Stimulated activated CD4-positive, alpha-beta T cell treated with anti-CD3 and anti-CD28 coated beads, Interleukin-4, amount 100 ng/mL, for 4 hours (primary cell): ENCODE measurements around the gene DYNC2H1.

Experiments used
- DNase-seq, 2 experiments: peaks; one replicate each; pipeline ENCODE4 v3.0.0-alpha.2; 2020

The DYNC2H1 gene, protein sequence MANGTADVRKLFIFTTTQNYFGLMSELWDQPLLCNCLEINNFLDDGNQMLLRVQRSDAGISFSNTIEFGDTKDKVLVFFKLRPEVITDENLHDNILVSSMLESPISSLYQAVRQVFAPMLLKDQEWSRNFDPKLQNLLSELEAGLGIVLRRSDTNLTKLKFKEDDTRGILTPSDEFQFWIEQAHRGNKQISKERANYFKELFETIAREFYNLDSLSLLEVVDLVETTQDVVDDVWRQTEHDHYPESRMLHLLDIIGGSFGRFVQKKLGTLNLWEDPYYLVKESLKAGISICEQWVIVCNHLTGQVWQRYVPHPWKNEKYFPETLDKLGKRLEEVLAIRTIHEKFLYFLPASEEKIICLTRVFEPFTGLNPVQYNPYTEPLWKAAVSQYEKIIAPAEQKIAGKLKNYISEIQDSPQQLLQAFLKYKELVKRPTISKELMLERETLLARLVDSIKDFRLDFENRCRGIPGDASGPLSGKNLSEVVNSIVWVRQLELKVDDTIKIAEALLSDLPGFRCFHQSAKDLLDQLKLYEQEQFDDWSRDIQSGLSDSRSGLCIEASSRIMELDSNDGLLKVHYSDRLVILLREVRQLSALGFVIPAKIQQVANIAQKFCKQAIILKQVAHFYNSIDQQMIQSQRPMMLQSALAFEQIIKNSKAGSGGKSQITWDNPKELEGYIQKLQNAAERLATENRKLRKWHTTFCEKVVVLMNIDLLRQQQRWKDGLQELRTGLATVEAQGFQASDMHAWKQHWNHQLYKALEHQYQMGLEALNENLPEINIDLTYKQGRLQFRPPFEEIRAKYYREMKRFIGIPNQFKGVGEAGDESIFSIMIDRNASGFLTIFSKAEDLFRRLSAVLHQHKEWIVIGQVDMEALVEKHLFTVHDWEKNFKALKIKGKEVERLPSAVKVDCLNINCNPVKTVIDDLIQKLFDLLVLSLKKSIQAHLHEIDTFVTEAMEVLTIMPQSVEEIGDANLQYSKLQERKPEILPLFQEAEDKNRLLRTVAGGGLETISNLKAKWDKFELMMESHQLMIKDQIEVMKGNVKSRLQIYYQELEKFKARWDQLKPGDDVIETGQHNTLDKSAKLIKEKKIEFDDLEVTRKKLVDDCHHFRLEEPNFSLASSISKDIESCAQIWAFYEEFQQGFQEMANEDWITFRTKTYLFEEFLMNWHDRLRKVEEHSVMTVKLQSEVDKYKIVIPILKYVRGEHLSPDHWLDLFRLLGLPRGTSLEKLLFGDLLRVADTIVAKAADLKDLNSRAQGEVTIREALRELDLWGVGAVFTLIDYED (N-terminal part only)

DNA sequence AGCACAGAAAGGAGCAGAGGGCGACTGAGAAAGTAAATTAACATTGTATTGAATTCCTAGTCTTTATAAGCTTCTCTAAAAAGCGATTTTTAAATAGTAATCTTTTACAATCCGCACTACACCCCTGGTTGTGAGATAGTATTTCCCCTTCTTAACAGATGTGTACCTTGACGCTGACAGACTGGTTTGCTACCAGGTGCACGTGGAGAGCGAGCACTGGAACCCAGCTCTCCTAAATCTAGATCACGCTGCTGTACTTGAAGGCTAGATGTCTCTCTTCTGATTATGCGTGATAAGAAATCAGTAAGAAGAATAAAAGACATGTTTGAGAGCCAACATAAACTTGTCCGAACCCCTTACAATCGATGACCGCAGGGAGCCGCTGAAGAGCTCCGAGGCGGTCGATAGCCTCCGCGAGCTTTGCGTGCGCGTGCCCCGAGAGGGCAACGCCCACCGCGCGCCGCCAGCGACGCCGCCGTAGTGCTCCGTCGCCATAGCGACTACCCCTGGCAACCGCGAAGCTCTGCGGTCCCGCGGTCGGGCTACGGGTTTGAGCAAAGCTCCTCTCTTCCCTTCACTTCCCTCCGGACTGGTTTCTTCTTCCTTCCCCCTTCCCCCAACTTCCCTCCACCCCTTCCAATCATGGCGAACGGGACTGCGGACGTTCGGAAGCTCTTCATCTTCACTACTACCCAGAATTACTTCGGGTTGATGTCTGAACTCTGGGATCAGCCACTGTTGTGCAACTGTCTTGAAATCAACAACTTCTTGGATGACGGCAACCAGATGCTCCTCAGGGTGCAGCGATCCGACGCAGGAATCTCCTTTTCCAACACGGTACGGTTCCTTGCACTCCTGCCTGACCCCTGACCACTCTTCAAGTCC, at the start of gene DYNC2H1:
TSS of gene DYNC2H1 (plus strand) at position 494 of the 885 bp plus-strand sequence. CDS start at position 643, 149 bp downstream.
- peak; percentile 84 to 86 for DNase-seq

DNA sequence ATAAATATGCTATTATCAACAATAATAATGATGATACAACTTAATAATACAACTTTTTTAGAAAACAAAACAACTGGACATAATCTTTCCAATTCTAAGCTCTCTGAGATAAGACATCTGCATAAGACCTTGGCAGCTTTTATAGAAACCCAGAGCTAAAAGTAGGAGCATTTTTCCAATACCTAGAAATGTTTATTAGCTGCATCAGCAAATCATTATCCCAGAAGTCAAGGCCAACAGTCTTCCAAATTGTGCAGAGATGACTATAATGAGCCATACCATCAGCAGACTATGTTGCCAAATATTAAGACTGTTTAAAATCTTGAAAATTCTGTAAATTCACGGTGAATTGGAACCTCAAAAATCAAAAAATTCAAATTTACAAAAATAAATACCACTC, 47.6 kb upstream of the DYNC2H1 start:
- no peak for DNase-seq

DNA sequence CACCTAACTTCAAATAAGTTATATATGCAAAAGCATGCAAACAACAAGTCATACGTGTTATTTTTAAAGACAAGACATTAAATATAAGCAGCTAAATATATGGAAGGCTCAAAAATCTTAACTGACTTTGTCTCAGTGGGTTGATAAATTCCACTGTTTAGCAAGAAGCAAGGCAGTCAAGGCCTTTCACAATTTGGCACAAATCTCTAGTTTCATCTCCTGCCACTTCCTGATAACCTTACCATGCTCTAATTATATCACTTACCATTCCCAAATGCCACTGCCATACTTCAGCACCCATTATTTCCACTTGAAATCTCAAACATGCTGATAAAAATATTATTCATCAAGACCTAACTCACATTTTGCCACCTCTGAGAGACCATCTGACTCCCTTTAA, 42.1 kb upstream of the DYNC2H1 start:
- no peak for DNase-seq

DNA sequence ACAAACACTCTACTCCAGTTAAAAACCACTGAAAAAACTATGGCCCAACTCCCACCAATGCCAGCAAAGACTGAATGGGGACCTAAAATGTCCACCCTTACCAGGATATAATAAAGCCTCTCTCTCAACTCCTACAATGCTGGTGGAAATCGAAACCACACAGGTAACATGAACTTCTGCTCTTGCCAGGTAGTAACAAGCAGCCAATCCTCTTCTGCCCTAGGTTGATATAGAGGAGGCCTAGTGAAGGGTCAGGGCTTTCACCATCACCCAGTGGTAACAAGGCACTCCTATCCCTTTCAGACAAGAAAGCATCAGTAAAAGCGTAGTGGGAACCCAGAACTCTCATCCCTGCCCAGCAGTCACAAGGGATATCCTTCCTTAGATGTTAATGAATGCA, 39.9 kb upstream of the DYNC2H1 start:
- DNase-seq = no peak

DNA sequence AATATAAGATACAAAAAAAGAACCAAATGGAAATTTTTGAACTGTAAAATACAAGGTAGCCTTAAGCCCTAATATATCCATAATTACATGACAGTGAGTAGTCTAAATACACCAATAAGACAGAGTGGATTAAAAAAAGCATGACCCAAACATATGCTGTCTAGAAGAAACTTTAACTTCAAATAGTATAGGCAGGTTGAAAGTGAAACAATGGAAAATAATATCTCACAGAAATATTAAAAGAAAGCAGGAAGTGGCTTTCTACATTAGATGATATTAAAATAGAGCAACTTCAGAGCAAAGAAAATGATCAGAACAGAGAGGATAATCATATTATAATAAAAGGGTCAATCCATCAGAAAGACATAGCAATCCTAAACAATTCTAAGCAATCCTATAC, 39.1 kb upstream of the DYNC2H1 start:
- DNase-seq = no peak

DNA sequence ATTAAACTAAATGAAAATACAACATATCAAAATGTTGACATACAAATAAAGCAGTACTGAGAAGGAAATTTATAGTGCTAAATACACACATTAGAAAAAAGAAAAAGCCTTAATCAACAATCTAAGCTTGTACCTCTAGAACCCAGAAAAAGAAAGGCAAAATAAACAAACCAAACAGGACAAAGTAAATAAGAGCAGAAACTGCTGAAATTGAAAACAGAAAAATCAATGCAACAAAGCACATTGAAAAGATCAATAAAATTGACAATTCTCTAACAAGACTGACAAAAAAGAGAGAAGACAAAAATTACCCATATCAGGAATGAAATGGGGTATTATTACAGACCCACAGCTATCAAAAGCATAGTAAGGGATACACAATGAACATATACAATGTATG, 38.2 kb upstream of the DYNC2H1 start:
- DNase-seq = no peak

DNA sequence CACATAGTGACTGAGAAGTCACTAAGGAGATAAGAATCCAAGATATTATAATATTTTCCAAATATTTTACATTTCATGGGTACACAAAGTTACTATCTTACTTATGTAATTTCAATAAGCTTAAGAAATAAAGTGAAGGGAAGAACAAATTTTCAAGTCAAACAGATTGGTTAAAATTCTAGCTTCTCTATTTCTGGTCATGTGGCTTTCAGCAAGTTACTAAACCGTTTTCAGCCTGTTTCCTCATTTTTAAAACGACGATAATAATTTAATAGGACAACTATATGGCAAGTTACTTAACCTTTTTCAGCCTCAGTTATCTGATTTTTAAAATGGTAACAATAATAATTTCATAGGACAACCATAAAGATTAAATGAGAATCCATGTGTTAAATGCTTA, 32.9 kb upstream of the DYNC2H1 start:
- no peak for DNase-seq

DNA sequence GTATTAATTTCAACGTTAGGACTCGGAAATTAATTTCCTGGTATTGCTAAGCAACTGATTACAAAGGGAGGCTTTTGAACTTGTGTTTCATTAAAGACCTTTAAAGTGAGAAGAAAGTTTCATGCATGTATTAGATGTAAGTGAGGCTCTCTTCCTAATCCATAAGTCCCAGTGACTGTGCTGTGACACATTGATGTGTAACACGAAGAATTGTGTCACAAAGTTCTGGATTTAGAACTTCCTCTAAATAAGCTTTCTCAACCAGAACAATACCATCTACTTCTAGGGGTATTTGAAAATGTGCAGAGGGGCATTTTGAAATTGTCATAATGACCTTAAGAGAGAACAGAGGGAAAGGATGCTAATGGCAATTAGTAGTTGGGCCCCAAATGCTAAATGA, 31.7 kb upstream of the DYNC2H1 start:
- no peak for DNase-seq

DNA sequence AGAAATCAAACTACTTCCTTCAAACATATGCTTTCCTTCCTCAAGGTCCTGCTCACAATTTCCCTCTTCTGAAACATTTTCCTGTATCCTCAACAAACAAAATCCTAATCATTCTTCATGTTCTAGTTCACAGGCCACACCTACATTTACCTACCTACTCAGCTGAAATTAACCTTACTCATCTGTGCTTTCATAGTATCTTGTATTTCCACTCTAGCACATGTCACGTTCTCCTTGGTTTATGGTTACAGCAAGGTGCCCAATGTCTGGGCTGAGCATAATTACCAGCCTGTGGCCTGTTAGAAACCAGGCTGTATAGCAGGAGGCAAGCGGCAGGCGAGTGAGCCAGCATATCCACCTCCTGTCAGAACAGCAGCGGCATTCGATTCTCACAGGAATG, 30.5 kb upstream of the DYNC2H1 start:
- DNase-seq = no peak

DNA sequence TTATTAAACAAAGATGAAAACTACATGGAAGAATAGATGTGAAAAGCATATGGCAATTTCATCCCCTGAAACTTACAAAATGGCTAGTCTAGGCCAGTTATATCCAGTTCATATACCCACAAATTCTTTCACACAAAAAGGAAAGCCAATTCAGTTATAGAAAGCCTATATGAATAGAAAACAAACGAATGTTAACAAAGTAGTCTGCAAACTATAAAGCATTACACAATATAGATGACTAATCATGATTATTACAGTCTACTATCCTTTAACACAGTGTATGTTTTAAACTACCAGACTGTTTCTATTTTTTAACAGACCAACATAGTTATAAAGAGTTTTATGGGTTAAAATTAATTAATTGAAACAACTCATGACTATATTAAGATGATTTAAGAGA, 29.4 kb upstream of the DYNC2H1 start:
- DNase-seq = no peak

DNA sequence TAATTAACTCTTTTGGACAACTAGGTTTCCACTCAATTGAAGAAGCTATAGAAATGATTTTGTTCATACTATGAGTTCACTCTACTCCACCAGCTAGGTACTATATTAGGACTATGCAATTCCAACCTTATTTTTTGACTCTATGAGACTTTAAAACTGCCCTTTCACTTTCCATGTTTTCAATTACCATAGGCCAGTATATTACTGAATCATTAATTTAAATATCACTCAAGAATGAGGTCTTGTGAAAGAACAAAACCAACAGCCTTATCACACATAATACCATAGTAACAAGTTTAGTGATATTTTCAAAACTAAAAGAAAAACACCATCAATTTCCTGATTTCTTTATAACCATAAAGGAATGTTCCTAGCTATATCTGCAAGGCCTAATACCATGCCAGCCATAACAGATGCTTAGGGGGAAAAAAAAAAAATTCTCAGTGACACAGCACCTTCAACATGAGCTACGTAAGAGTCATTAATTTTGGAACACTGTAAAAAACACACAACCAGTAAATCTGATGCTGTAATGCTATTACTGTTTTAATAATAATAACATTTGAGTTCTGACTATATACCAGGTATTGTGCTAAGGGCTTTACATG, 23.4 kb upstream of the DYNC2H1 start:
- no peak for DNase-seq

DNA sequence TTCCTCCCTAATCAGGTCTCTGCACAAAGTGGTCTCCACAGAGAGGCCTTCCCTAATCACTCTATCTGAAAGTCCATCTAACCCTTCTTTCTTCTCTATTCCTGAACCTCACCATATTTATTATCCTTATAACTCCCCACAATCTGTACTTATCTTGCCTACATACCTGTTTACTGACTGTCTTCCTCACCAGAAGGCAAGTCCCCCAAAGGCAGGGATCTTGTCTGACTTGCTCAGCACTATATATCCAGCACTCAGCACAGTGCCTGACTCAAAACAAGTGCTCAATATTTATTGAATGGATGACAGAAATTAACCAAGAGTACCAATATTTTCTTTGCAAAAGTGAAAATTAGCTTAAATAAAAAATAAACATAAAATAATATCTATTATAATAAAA, 22.8 kb upstream of the DYNC2H1 start:
- no peak for DNase-seq

DNA sequence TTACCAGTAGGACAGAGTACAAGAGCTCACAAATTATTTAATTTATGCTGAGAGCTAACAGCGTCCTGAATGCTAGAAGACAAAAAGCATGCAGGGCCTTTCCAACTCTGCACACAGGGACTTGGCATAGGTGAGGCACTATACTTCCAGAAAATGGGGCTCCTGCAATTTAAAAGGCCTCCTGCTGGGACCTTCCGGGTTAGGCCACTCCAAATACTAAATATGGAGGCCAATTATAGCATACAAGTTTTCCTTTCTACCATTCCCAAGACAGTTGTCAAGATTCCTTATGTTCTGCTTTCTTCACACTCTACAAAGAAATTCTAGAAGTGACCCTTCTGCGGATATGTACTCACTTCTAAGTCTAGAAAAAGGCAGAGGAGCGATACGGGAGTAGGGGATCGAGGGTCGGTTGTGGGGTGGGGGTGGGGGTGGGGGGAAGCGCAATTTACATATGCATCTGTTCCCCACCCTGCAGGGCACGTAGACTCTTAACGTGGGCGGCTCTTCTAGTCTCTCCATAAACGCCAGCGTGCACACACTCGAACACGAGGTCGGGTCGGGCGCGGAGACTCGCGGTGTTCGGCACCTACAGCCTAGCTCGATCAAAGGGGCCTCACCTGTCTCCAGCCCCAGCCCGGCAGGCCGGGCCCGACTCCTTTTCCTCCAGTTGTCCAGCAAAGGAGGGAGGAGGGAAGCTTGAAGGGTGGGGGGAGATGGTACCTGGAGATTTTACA, 18.0 kb upstream of the DYNC2H1 start:
- DNase-seq = peak; percentile 50 to 71

DNA sequence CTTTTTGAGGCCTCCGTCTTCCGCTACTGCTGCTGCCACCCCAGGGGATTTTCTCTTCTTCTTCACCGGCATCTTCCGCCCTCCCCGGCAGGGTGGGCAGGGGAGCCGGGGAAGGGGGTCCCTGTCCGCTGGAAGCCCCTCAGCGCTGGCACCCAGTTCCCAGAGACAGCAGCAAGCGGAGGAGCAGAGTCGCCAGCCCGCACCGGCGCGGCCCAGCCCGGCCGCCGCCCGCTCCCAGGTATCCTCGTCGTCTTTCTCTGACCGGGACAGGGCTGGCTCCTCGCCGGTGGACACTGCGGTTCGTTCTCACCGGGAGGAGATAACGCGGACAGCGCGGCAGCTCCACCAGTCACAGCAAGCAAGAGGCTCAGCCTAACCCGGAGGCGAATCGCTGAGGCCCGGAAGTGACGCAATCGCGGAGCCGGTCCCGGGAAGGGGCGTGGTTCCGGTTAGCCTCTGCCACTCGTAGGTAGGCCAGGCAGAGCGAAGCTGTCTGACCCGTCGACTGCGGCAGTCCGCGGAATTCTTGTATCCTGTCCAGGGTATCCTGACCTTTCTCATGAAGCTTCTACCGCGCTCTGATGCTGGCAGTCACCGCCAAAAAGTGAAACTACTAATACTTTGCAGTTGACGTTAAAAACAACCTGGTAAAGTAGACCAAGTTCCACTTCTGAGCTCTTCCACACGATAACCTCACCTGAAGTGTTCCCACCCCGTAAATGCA, 17.3 kb upstream of the DYNC2H1 start, which contains the start of gene DCUN1D5:
TSS of gene DCUN1D5 (minus strand) at position 360 of the 724 bp plus-strand sequence. CDS start at position 72, 288 bp downstream.
- peak; percentile 94 for DNase-seq

DNA sequence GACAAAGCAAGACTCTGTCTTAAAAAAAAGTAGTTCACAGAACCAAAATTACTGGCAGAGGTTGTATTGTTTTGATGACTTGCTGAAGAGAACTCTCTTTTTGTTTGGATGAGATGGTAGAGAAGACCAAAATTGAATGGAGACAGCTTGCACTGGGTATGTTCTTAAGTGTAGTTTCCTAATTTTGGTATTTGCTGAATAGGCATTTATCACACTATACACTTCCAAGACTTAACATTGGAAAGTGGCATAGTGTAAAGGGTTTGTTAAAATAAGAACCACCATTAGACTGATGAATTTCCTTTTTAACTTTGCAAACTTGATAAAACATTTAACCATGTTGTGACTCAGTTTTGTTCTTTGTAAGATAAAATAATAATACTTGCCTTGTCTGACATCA, 11.9 kb upstream of the DYNC2H1 start:
- DNase-seq = no peak

DNA sequence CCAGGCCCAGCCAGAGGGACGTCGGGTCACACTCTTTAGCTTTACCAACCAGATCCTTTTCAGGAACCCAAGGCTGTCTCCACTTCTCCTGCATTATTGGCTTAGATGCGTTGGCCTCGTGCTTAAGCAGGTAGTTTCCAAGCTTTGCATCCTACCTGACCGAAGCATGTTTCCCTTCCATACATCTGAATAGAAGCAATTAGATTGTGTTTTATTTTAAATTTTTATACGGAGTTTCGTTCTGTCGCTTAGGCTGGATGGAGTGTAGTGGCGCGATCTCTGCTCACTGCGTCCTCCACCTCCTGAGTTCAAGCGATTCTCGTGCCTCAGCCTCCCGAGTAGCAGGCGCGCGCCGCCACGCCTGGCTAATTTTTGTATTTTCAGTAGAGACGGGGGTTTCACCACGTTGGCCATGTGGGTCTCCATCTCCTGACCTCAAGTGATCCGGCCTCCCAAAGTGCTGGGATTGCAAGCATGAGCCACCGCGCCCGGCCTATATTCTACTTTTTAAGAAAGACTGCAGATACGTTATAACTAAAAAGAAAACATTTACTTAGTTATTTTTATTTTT, 677 bp downstream of the DYNC2H1 start:
- DNase-seq = no peak

DNA sequence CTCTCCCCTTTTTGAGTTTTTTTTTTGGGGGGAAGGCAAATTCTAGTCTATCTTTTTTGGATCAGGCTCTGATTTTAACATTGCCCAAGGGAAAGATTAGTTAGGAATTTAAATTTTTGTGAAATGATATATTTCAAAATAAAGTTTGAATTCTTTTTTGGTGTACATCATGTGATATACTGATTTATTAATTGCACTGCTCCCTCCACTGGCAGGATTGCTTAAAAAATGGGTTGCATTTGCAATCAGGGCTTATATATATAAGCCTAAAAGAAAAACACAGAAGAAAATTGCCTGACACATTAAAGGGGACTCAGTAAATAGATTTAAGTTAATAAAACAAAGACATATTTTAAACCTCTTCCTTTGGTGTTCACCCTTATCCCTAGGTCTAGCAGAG, 1.2 kb downstream of the DYNC2H1 start:
- no peak for DNase-seq

DNA sequence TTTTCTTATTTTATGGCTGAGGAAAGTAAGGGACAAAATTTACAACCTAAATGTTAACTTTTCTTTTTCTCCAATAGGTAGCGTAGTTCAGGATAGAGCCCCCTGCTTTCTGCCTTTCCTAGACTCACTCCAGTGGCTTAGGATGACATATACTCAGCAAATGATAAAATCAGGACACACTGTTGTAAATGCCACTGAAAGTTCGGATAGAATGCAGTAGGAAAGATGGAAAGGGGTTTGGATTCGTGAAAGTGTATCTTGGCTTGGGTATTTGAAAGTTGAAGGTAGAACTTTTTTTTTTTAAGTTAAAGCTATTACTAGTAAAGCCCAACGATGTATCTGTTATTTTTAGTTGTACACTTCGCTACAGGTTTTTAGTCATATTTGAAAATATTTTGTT, 2.2 kb downstream of the DYNC2H1 start:
- DNase-seq = no peak

DNA sequence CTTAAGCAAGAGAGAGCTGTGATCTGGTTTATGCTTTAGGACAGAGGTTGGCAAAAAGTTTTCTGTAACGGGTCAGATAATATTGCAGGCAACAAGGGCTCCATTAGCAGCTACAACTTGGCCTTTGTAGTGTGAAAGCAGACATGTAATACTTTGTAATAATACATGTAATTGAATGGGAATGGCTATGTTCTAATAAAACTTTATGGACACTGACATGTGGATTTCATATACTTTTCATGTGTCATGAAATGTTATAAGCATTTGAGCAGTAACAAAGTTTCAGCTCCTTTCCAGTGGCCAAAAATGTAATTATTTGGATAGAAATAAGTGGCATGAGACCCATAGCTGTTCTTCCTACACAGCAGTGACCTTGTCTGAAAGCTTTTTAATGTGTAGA, 3.1 kb downstream of the DYNC2H1 start:
- DNase-seq = no peak

DNA sequence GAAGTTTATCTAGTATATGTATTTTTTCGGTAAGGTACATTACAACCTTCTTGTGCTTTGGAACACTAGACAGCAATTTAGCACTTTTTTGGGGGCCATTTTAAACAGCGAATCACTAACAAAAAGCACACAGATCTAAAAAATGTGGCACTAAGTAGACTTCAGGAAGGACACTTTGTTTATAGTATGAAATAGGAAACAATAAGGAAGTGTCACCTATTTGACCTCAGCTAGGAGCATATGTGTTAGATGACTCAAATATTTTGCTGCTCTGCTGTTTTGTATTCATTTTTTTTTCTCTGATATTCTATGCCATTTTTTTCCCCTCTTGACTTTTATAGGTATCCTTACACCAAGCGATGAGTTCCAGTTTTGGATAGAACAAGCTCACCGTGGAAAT, 5.6 kb downstream of the DYNC2H1 start:
- DNase-seq = no peak
